Endodermal cell (in vitro differentiated cells): ENCODE results near the gene CORT. TPM values are rescaled to one million over a fixed set of nuclear protein-coding genes. Genes with fewer than 3 reads are reported as not detected.

Experiments used
- DNase-seq: peaks from one replicate; pipeline ENCODE4 v3.0.0-alpha.2; 2017
- H3K27ac ChIP-seq: 2 replicates; pipeline ENCODE4 v1.5.1; 2013; ENCODE audit warnings: mild to moderate bottlenecking, low read depth, low read length, moderate library complexity
- H3K27me3 ChIP-seq: 2 replicates; pipeline ENCODE4 v1.6.1; 2013; ENCODE audit warnings: mild to moderate bottlenecking, low read length, moderate library complexity; ENCODE audit not compliant: insufficient read depth, control insufficient read depth, poor library complexity, severe bottlenecking
- H3K36me3 ChIP-seq: 2 replicates; pipeline ENCODE4 v1.7.0; 2013; ENCODE audit warnings: mild to moderate bottlenecking, low read length, moderate library complexity; ENCODE audit not compliant: control insufficient read depth, insufficient read depth
- H3K4me1 ChIP-seq: one replicate; pipeline ENCODE4 v1.7.0; 2013; ENCODE audit warnings: low read length; ENCODE audit not compliant: control insufficient read depth, insufficient read depth
- H3K4me3 ChIP-seq: 2 replicates; pipeline ENCODE4 v1.5.1; 2013; ENCODE audit warnings: mild to moderate bottlenecking, low read length, moderate library complexity
- H3K9ac ChIP-seq: 2 replicates; pipeline ENCODE4 v1.6.1; 2013; ENCODE audit warnings: mild to moderate bottlenecking, low read length, moderate library complexity; ENCODE audit not compliant: poor library complexity, severe bottlenecking; ENCODE audit errors: extremely low read depth
- H3K9me3 ChIP-seq: 2 replicates; pipeline ENCODE4 v1.6.1; 2013; ENCODE audit warnings: mild to moderate bottlenecking, low read length, moderate library complexity; ENCODE audit not compliant: control insufficient read depth
- H3K27ac Mint-ChIP-seq: 2 replicates; pipeline ENCODE4 v1.8.0; 2020; ENCODE audit warnings: mixed read lengths
- H3K27me3 Mint-ChIP-seq: 2 replicates; pipeline ENCODE4 v1.8.0; 2021; ENCODE audit warnings: mild to moderate bottlenecking, mixed read lengths; ENCODE audit not compliant: insufficient read depth
- H3K36me3 Mint-ChIP-seq: 2 replicates; pipeline ENCODE4 v1.8.0; 2020; ENCODE audit warnings: low read depth, mixed read lengths
- H3K4me1 Mint-ChIP-seq: 2 replicates; pipeline ENCODE4 v1.8.0; 2020; ENCODE audit warnings: mixed read lengths
- H3K4me3 Mint-ChIP-seq: 2 replicates; pipeline ENCODE4 v1.8.0; 2020; ENCODE audit warnings: mild to moderate bottlenecking, moderate library complexity, mixed read lengths
- H3K9me3 Mint-ChIP-seq: 2 replicates; pipeline ENCODE4 v1.8.0; 2020; ENCODE audit warnings: mild to moderate bottlenecking, mixed read lengths
- CTCF ChIP-seq: fragments of 200-600 bp; sonication (generic); conservative IDR thresholded peaks from 2 replicates; pipeline ENCODE4 v1.5.0; 2021; ENCODE audit warnings: antibody characterized with exemption, mild to moderate bottlenecking
- WGBS, 2 experiments: methylation state at CpG; one replicate each; pipeline versions ENCODE4 v1.1.5 to v1.1.7; 2013; ENCODE audit warnings: missing lambda C conversion rate in 2 of 2, mixed read lengths in 1 of 2; ENCODE audit not compliant: insufficient coverage in 1 of 2, insufficient read length in 1 of 2; 5-methylcytosine and 5-hydroxymethylcytosine counted together
- total RNA-seq, 2 donors: library from RNA; stranded (reverse); fragmentation: NEBNext Ultra II Directional in 1 of 2; extraction: Animal tissue kit (Norgen Biotek cat#: 25700) in 1 of 2; gene quantifications; 2 replicates in 1 of 2; 3 replicates in 1 of 2; pipeline ENCODE4 v1.2.1, GENCODE V29; 2021

The CORT gene
- total RNA-seq, 2 donors from 2014 or later: 0.53 to 1.3 TPM

- no peak overlapping the region for H3K27ac Mint-ChIP-seq
- no peaks in the 10 kb centered on the region for H3K4me1 ChIP-seq
- peak overlapping the region; percentile 82 for H3K9ac ChIP-seq
- no peaks in the 10 kb centered on the region for H3K9me3 Mint-ChIP-seq
- peak overlapping the region; percentile 95 for H3K4me3 ChIP-seq
- TF ChIP-seq CTCF: no peak
- peak overlapping the region; percentile 83 for H3K4me3 Mint-ChIP-seq
- WGBS, 2 experiments: 43 to 50% methylated on average over 14 to 16 of the region's 16 CpGs
- peaks cover 5% of the 10 kb centered on the region for H3K36me3 Mint-ChIP-seq
- no peaks in the 10 kb centered on the region for H3K27me3 ChIP-seq
- no peak overlapping the region for H3K27ac ChIP-seq
- H3K27me3 Mint-ChIP-seq: peaks cover 2% of the 10 kb centered on the region
- H3K36me3 ChIP-seq: no peaks in the 10 kb centered on the region
- no peaks in the 10 kb centered on the region for H3K9me3 ChIP-seq
- DNase-seq: no peak
- H3K4me1 Mint-ChIP-seq: peaks cover 18% of the 10 kb centered on the region
Measured at GRCh38 chr1:10429868-10430215, 20.0 kb upstream of the CORT start.

- Mint-ChIP-seq H3K4me1 (peaks cover 15% of the 10 kb centered on the region), H3K9me3 (no peaks in the 10 kb centered on the region), H3K36me3 (peaks cover 5% of the 10 kb centered on the region), H3K27me3 (peaks cover 2% of the 10 kb centered on the region), H3K27ac (peak within 1 kb of the TSS; percentile 95), H3K4me3 (peak within 1 kb of the TSS; percentile 83)
- peak; percentile 96 for DNase-seq
- peak within 1 kb of the TSS; percentile 95 for H3K27ac ChIP-seq
- peak within 1 kb of the TSS; percentile 95 for H3K4me3 ChIP-seq
- no peaks in the 10 kb centered on the region for H3K27me3 ChIP-seq
- H3K9ac ChIP-seq: peak within 1 kb of the TSS; percentile 82
- H3K4me1 ChIP-seq: no peaks in the 10 kb centered on the region
- no peaks in the 10 kb centered on the region for H3K9me3 ChIP-seq
- 0 to 1% methylated on average over 44 to 95 of the region's 95 CpGs for WGBS, 2 experiments
- peak; percentile 98 for TF ChIP-seq CTCF
- H3K36me3 ChIP-seq: no peaks in the 10 kb centered on the region
Measured at GRCh38 chr1:10430216-10431069, 19.4 kb upstream of the CORT start, which contains the start of gene CENPS. TSS of gene CENPS (plus strand) at chr1:10430433. CDS start at chr1:10430518, 85 bp downstream.

GRCh38 chr1:10431070-10431730 lies 18.6 kb upstream of the CORT start:
- WGBS, 2 experiments: 18 to 34% methylated on average over 24 to 30 of the region's 30 CpGs
- Mint-ChIP-seq H3K4me1 (peaks cover 12% of the 10 kb centered on the region), H3K36me3 (peaks cover 2% of the 10 kb centered on the region), H3K27me3 (peaks cover 2% of the 10 kb centered on the region), H3K4me3 (peak overlapping the region; percentile 83), H3K27ac (peak overlapping the region; percentile 94), H3K9me3 (no peaks in the 10 kb centered on the region)
- Histone ChIP-seq H3K9ac (peak overlapping the region; percentile 82), H3K27me3 (no peaks in the 10 kb centered on the region), H3K4me3 (peak overlapping the region; percentile 95), H3K9me3 (no peaks in the 10 kb centered on the region), H3K36me3 (no peaks in the 10 kb centered on the region), H3K27ac (peak overlapping the region; percentile 95), H3K4me1 (no peaks in the 10 kb centered on the region)
- DNase-seq: no peak
- no peak for TF ChIP-seq CTCF
